Muscle of leg (tissue), 11 donors: ENCODE measurements around the gene NRM. TPM values are rescaled to one million over a fixed set of nuclear protein-coding genes. Genes with fewer than 3 reads are reported as not detected.

Experiments used
- DNase-seq: peaks from one replicate; pipeline ENCODE4 v3.0.0; 2013
- H3K27ac ChIP-seq: one replicate; pipeline ENCODE4 v1.5.1; 2013; ENCODE audit warnings: mild to moderate bottlenecking, low read length, control low read depth
- H3K27me3 ChIP-seq: one replicate; pipeline ENCODE4 v1.6.1; 2013; ENCODE audit warnings: low read length; ENCODE audit not compliant: control insufficient read depth, insufficient read depth
- H3K36me3 ChIP-seq: one replicate; pipeline ENCODE4 v1.6.1; 2013; ENCODE audit warnings: low read length; ENCODE audit not compliant: control insufficient read depth, insufficient read depth
- H3K4me1 ChIP-seq: one replicate; pipeline ENCODE4 v1.6.1; 2013; ENCODE audit warnings: low read length; ENCODE audit not compliant: control insufficient read depth, insufficient read depth
- H3K4me3 ChIP-seq: one replicate; pipeline ENCODE4 v1.5.1; 2013; ENCODE audit warnings: low read length, control low read depth
- H3K9me3 ChIP-seq: replicated peaks from 2 replicates; pipeline ENCODE4 v1.6.1; 2013; ENCODE audit warnings: low read depth, low read length; ENCODE audit not compliant: control insufficient read depth
- WGBS: methylation state at CpG from one replicate; pipeline ENCODE4 v1.1.5; 2013; ENCODE audit warnings: missing lambda C conversion rate; ENCODE audit not compliant: insufficient coverage; 5-methylcytosine and 5-hydroxymethylcytosine counted together
- polyA plus RNA-seq, 8 donors: library from polyadenylated mRNA; unstranded; fragments of 120-200 nt; gene quantifications; one replicate each; pipeline versions ENCODE4 v1.2.1 to v1.2.3, GENCODE V29; 2013; ENCODE audit warnings: inconsistent platforms in 1 of 8, low replicate concordance in 1 of 8; ENCODE audit not compliant: insufficient read length in 8 of 8, insufficient read depth in 1 of 8
- total RNA-seq: library from RNA; stranded (reverse); fragments of 120-200 nt; gene quantifications from one replicate; pipeline ENCODE4 v1.2.4, GENCODE V29; 2013

The NRM gene
- total and polyA plus RNA-seq, 9 donors, result 7.2 to 49.7 (median 36.5) TPM

GRCh38 chr6:30709101-30709868 is 18.5 kb upstream of the NRM start:
- H3K4me3 ChIP-seq, result no peak overlapping the region
- H3K36me3 ChIP-seq, result peaks cover 83% of the 10 kb centered on the region
- WGBS, result no CpG with 5 or more reads among the region's 2 CpGs

GRCh38 chr6:30707281-30707850 is 16.6 kb upstream of the NRM start:
- no peak for DNase-seq
- no peaks in the 10 kb centered on the region for H3K27me3 ChIP-seq
- peaks cover 83% of the 10 kb centered on the region for H3K36me3 ChIP-seq
- no peaks in the 10 kb centered on the region for H3K9me3 ChIP-seq
- H3K4me3 ChIP-seq, result no peak overlapping the region
- H3K27ac ChIP-seq, result no peak overlapping the region
- 83% methylated on average over 6 of the region's 6 CpGs for WGBS
- H3K4me1 ChIP-seq, result no peaks in the 10 kb centered on the region

More at GRCh38 chr6:30709101-30709868, 18.5 kb upstream of the NRM start:
- Histone ChIP-seq H3K4me1 (no peaks in the 10 kb centered on the region), H3K9me3 (no peaks in the 10 kb centered on the region), H3K27ac (no peak overlapping the region), H3K27me3 (no peaks in the 10 kb centered on the region)
- DNase-seq, result no peak

- Histone ChIP-seq H3K27ac (no peak overlapping the region), H3K9me3 (no peaks in the 10 kb centered on the region), H3K4me3 (no peak overlapping the region), H3K4me1 (no peaks in the 10 kb centered on the region), H3K36me3 (peaks cover 69% of the 10 kb centered on the region), H3K27me3 (no peaks in the 10 kb centered on the region)
- 98% methylated on average over 4 of the region's 4 CpGs for WGBS
- DNase-seq, result no peak
Observed at GRCh38 chr6:30705620-30706019, 14.8 kb upstream of the NRM start.

- Histone ChIP-seq H3K36me3 (peaks cover 66% of the 10 kb centered on the region), H3K9me3 (no peaks in the 10 kb centered on the region), H3K27me3 (no peaks in the 10 kb centered on the region), H3K27ac (no peak overlapping the region), H3K4me3 (no peak overlapping the region), H3K4me1 (no peaks in the 10 kb centered on the region)
- 95% methylated on average over 3 of the region's 4 CpGs for WGBS
- DNase-seq, result no peak
Observed at GRCh38 chr6:30703821-30704220, 13.0 kb upstream of the NRM start.

GRCh38 chr6:30703011-30703410 is 12.2 kb upstream of the NRM start:
- Histone ChIP-seq H3K27ac (no peak overlapping the region), H3K36me3 (peaks cover 59% of the 10 kb centered on the region), H3K9me3 (no peaks in the 10 kb centered on the region), H3K27me3 (no peaks in the 10 kb centered on the region), H3K4me3 (no peak overlapping the region), H3K4me1 (no peaks in the 10 kb centered on the region)
- 89% methylated on average over 2 of the region's 10 CpGs for WGBS
- DNase-seq, result no peak

- no peak for DNase-seq
- Histone ChIP-seq H3K4me1 (no peaks in the 10 kb centered on the region), H3K36me3 (peaks cover 37% of the 10 kb centered on the region)
Observed at GRCh38 chr6:30700340-30700739, 9.6 kb upstream of the NRM start.

GRCh38 chr6:30696432-30696831 is 5.6 kb upstream of the NRM start:
- no peak overlapping the region for H3K4me3 ChIP-seq
- DNase-seq, result no peak
- no CpG with 5 or more reads among the region's 5 CpGs for WGBS

More at GRCh38 chr6:30700340-30700739, 9.6 kb upstream of the NRM start:
- Histone ChIP-seq H3K27me3 (no peaks in the 10 kb centered on the region), H3K9me3 (no peaks in the 10 kb centered on the region), H3K27ac (no peak overlapping the region), H3K4me3 (no peak overlapping the region)
- 62% methylated on average over 2 of the region's 4 CpGs for WGBS

GRCh38 chr6:30691208-30691847 is 544 bp upstream of the NRM start:
- Histone ChIP-seq H3K4me3 (peak overlapping the region; percentile 82), H3K9me3 (no peaks in the 10 kb centered on the region), H3K27me3 (no peaks in the 10 kb centered on the region), H3K27ac (peak overlapping the region; percentile 99), H3K36me3 (peaks cover 17% of the 10 kb centered on the region), H3K4me1 (peaks cover 34% of the 10 kb centered on the region)
- 25% methylated on average over 1 of the region's 8 CpGs for WGBS
- no peak for DNase-seq

More at GRCh38 chr6:30696432-30696831, 5.6 kb upstream of the NRM start:
- Histone ChIP-seq H3K27ac (no peak overlapping the region), H3K27me3 (no peaks in the 10 kb centered on the region), H3K4me1 (peaks cover 4% of the 10 kb centered on the region), H3K36me3 (peaks cover 9% of the 10 kb centered on the region), H3K9me3 (no peaks in the 10 kb centered on the region)

GRCh38 chr6:30689985-30690384 is 799 bp downstream of the NRM start:
- Histone ChIP-seq H3K9me3 (no peaks in the 10 kb centered on the region), H3K27ac (peak overlapping the region; percentile 99), H3K4me3 (peak overlapping the region; percentile 82), H3K27me3 (no peaks in the 10 kb centered on the region), H3K4me1 (peaks cover 48% of the 10 kb centered on the region), H3K36me3 (peaks cover 26% of the 10 kb centered on the region)
- no peak for DNase-seq
- 0% methylated on average over 1 of the region's 4 CpGs for WGBS
